ENCODE data around the gene AHI1. TPM values are rescaled to one million over a fixed set of nuclear protein-coding genes. Genes with fewer than 3 reads are reported as not detected.
"Not testable (repeated sequence)": the region's sequence is repeated elsewhere in the genome, so short reads cannot be mapped to it uniquely, and the experiment has no call there.

AHI1 gene
- polyA plus RNA-seq, 1 experiment, result 29.0 TPM

DNA sequence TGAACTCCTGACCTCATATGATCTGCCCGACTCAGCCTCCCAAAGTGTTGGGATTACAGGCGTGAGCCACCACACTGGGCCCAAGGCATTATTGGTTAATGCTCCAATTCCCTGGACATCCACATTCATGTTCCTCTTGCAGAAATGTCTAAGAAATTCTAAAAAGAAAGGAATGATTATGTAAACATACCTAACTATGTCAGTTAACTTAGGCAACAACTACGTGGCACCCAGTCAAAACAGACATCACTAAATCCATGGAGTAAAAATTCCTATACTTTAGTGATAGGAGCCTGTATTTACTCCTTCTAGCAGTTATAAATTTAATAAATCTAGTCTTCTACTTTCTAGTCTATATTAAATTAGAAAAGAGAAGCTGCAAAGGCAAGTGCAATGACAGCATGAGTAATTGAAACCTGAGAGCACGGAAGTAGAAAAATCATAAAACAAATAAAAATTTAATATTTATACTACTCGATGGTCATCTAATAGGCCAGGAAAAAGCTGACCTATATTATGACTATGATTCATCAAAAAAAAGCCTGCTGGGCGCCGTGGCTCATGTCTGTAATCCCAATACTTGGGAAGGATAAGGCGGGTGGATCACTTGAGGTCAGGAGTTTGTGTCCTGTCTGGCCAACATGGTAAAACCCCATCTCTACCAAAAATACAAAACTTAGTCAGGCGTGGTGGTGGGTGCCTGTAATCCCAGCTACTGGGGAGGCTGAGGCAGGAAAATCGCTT is 4.2 kb downstream of the AHI1 start:
- no peak overlapping the region for H3K27ac ChIP-seq (ENCODE audit: low read depth, low read length)
- CTCF ChIA-PET, result interaction anchor here (0.9 kb wide), 1 partner anchor 733 kb away, joined by 3 read pairs; no protein-coding TSS in a partner anchor
- H3K27me3 ChIP-seq (ENCODE audit: control insufficient read depth, insufficient read depth, low read length), result no peaks in the 10 kb centered on the region
- no peak for DNase-seq (ENCODE audit: low read depth, low spot score)
- H3K4me3 ChIP-seq (ENCODE audit: low read depth, low read length), result no peak overlapping the region
- no peaks in the 10 kb centered on the region for H3K9me3 ChIP-seq (ENCODE audit: control insufficient read depth, insufficient read depth, low read length)
- TF ChIP-seq, protein P1, sequence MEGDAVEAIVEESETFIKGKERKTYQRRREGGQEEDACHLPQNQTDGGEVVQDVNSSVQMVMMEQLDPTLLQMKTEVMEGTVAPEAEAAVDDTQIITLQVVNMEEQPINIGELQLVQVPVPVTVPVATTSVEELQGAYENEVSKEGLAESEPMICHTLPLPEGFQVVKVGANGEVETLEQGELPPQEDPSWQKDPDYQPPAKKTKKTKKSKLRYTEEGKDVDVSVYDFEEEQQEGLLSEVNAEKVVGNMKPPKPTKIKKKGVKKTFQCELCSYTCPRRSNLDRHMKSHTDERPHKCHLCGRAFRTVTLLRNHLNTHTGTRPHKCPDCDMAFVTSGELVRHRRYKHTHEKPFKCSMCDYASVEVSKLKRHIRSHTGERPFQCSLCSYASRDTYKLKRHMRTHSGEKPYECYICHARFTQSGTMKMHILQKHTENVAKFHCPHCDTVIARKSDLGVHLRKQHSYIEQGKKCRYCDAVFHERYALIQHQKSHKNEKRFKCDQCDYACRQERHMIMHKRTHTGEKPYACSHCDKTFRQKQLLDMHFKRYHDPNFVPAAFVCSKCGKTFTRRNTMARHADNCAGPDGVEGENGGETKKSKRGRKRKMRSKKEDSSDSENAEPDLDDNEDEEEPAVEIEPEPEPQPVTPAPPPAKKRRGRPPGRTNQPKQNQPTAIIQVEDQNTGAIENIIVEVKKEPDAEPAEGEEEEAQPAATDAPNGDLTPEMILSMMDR (IDR thresholded peaks at IDR 0.05; ENCODE audit: low read depth, low read length), result no peak
- POLR2A ChIA-PET, result no interaction called here

DNA sequence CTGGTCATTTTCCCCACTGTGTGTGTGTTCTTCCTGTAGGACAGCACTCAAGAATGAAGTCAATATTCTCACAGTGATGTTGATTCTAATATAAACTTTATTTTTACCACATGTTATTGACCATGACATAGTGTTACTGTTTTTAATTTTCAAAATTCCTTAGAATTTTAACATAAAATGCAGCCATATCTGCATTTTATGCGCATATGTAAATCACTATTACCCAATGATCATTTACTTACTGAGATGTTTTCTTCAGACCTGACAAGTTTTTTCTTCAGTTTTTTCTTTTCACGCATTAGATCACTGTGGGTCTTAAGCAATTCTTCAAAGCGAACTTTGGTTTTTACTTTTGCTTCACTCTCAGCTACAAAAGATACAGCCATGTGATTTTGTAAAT is 7.2 kb downstream of the AHI1 start:
- CTCF ChIA-PET, result interaction anchor here (1.1 kb wide), 1 partner anchor 736 kb away, joined by 3 read pairs; no protein-coding TSS in a partner anchor
- POLR2A ChIA-PET, result no interaction called here
- TF ChIP-seq, protein P1 (IDR thresholded peaks at IDR 0.05; ENCODE audit: low read depth, low read length), result no peak

GRCh38 chr6:135488023-135488422 is 9.5 kb downstream of the AHI1 start:
- CTCF ChIA-PET, result no interaction called here
- TF ChIP-seq, protein P1 (IDR thresholded peaks at IDR 0.05; ENCODE audit: low read depth, low read length), result no peak
- Histone ChIP-seq H3K27me3 (ENCODE audit: control insufficient read depth, insufficient read depth, low read length) (no peaks in the 10 kb centered on the region), H3K4me3 (ENCODE audit: low read depth, low read length) (no peak overlapping the region), H3K9me3 (ENCODE audit: control insufficient read depth, insufficient read depth, low read length) (peaks cover 3% of the 10 kb centered on the region; the same call in 1 of the 2 replicates), H3K27ac (ENCODE audit: low read depth, low read length) (no peak overlapping the region)
- POLR2A ChIA-PET, result no interaction called here
- DNase-seq (ENCODE audit: low read depth, low spot score), result no peak

More for the DNA sequence above, 7.2 kb downstream of the AHI1 start:
- Histone ChIP-seq H3K27me3 (ENCODE audit: control insufficient read depth, insufficient read depth, low read length) (no peaks in the 10 kb centered on the region), H3K27ac (ENCODE audit: low read depth, low read length) (no peak overlapping the region), H3K9me3 (ENCODE audit: control insufficient read depth, insufficient read depth, low read length) (no peaks in the 10 kb centered on the region), H3K4me3 (ENCODE audit: low read depth, low read length) (no peak overlapping the region)
- no peak for DNase-seq (ENCODE audit: low read depth, low spot score)

DNA sequence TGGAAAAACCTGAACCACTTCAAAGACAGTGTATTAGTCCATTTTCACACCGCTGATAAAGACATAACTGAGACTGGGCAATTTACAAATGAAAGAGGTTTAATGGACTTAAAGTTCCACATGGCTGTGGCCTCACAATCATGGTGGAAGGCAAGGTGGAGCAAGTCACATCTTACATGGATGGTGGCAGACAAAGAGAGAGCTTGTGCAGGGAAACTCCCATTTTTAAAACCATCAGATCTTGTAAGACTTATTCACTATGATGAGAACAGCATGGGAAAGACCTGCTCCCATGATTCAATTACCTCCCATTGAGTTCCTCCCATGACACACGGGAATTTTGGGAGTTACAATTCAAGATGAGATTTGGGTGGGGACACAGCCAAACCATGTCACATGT is 13.6 kb downstream of the AHI1 start:
- H3K27me3 ChIP-seq (ENCODE audit: control insufficient read depth, insufficient read depth, low read length); H3K27ac ChIP-seq (ENCODE audit: low read depth, low read length); CTCF ChIA-PET; DNase-seq (ENCODE audit: low read depth, low spot score); H3K4me3 ChIP-seq (ENCODE audit: low read depth, low read length): not testable (repeated sequence)
- POLR2A ChIA-PET, result interaction anchor here (0.7 kb wide), 1 partner anchor 9 kb away, joined by 3 read pairs; no protein-coding TSS in a partner anchor
- H3K9me3 ChIP-seq (ENCODE audit: control insufficient read depth, insufficient read depth, low read length), result peaks cover 21% of the 10 kb centered on the region; the same call in 1 of the 2 replicates

GRCh38 chr6:135481783-135482369 is 15.7 kb downstream of the AHI1 start:
- TF ChIP-seq, protein P1 (IDR thresholded peaks at IDR 0.05; ENCODE audit: low read depth, low read length), result no peak
- Histone ChIP-seq H3K27me3 (ENCODE audit: control insufficient read depth, insufficient read depth, low read length) (no peaks in the 10 kb centered on the region), H3K4me3 (ENCODE audit: low read depth, low read length) (no peak overlapping the region), H3K27ac (ENCODE audit: low read depth, low read length) (no peak overlapping the region), H3K9me3 (ENCODE audit: control insufficient read depth, insufficient read depth, low read length) (peaks cover 26% of the 10 kb centered on the region)
- no peak for DNase-seq (ENCODE audit: low read depth, low spot score)
- ChIA-PET POLR2A (no interaction called here), CTCF (interaction anchor here (0.6 to 1.2 kb wide), 3 partner anchors 24 to 745 kb away, joined by 3 to 8 read pairs (median 4); no protein-coding TSS in a partner anchor)
